COLO829 (cell line): ENCODE measurements around the gene LMO3.

Experiments used
- DNase-seq: peaks from one replicate; pipeline ENCODE4 v3.0.0; 2012; ENCODE audit warnings: low spot score

The LMO3 gene

GRCh38 chr12:16600525-16600924, 5.4 kb downstream of the LMO3 start:
- no peak for DNase-seq

- no peak for DNase-seq
Observed at GRCh38 chr12:16599081-16599480, 6.9 kb downstream of the LMO3 start.

GRCh38 chr12:16594797-16595196, 11.2 kb downstream of the LMO3 start:
- DNase-seq: no peak

GRCh38 chr12:16593546-16593945, 12.4 kb downstream of the LMO3 start:
- no peak for DNase-seq

GRCh38 chr12:16590645-16591044, 15.3 kb downstream of the LMO3 start:
- DNase-seq: no peak

DNA sequence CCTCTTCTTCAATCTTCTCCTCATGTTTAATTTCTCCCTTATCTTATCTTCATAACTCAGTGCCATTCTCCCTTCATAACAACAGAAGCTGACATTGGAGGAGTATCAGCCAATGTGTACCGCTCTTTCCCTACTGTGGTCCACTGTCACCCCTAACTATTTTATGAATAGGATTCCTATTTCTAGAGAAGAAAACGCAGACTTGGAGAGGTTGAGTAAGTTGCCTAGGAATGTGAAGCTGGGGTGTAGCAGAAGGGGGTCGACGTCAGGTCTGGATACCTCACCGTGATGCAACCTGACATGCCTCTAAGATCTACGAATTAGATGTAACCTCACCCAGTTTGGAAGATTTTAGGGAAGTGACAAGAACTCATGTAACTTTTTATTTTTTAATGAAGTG, 17.1 kb downstream of the LMO3 start:
- no peak for DNase-seq

- DNase-seq: no peak
Observed at GRCh38 chr12:16587514-16587913, 18.4 kb downstream of the LMO3 start.

DNA sequence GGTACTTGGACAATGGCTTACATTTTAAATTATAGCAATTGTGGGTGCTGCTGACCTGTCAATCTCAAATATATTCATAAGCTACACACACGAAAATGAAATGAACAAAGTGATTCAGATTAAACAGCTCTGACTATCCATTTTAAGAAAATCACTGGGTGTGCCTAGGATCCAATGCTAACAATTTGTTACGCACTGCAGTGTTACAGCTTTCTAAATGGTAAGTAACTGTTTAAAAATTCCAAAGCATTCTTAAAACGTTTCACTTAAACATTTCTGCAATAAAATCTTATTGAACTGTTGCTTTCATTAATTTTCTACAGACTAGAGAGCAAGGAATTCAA, 18.9 kb downstream of the LMO3 start:
- DNase-seq: no peak

GRCh38 chr12:16586350-16587109, 19.4 kb downstream of the LMO3 start:
- no peak for DNase-seq

- no peak for DNase-seq
Observed at GRCh38 chr12:16585781-16586180, 20.2 kb downstream of the LMO3 start.

- no peak for DNase-seq
Observed at GRCh38 chr12:16583969-16584745, 21.8 kb downstream of the LMO3 start.

DNA sequence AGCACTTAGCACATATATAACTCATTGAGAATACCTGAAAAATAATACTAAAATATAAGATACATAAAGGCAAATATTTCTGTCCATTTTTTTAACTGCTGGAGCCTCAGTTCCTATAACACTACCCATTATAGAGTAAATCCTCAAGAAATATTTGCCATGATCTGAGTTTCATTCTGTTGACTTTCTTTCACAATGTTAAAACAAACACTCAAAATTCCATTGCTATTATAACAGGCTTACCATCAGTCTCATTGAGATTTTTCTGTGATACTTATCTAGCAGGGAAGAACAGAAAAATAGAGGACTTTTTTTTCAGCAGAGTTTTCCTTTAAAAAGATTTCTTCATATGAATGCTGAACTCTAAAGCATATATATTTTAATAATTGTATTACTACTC, 24.5 kb downstream of the LMO3 start:
- DNase-seq: no peak

DNA sequence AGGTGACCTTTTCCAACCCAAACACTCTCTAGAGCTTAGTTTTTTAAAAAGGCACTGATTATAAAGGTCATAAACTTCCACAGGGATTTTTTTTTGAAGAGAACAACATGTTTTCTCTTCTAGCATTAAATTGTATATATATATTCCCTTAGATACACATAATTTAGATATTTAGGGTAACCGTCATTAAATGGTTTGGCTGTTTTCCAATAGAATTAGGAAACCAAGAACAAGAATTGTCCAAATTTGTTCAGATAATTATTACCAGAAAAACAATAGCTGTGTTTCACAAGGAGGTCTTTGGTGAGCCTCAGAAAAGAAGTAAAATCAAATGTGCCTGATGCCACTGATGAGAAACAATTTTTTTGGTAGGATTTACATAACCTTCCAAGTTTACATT, 26.9 kb downstream of the LMO3 start:
- no peak for DNase-seq

DNA sequence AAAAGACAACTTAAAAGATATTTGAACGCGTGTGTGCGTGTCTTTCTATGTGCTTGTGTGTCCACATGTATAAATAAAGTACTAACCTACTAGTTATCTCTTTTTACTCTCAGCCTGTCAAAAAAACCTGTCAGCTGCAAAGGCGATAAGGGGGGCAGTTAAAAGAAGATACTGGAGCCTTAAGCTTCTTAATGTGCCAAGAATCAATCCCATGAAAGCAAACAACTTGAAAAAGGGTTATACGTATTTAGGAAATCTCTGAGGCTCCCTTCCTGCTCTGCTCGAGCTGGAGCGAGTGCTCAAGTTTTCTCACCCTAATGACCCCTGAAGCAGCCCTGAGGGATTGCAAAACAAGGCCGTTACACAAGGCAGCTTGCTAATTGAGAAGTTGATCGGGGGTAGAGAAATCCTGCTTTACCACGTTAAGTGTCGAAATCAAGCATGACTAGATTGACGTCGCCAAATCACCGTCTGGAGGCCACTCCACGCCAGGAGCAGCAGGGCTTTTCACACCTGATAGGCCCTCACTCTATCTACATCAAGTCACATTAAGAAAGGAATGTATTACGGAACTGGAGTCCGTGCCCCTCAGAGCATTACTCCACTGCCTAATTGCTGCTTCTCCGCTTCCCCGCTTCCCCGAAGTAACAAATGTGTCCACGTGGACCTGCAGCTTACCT, 32.4 kb downstream of the LMO3 start:
- DNase-seq: no peak

DNA sequence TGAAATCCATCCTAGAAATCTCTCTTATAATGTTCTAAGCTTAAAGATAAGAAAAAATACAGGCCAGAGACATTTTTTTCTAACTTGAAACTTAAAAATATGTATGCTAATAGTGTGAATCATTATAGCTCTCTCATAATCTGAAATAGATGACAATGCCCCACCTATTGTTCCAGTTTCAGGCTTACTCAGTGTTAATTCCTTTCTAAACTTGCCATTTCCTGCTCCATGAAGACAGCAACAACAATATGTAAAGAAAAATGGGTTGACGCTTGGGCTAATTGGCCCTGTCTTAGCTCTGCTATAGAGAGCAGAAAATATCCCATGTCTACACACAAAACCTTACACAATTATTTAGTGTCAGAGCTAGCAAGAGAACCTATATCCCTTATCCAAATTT, 37.1 kb downstream of the LMO3 start:
- no peak for DNase-seq

- DNase-seq: no peak
Observed at GRCh38 chr12:16564675-16565074, 41.3 kb downstream of the LMO3 start.

GRCh38 chr12:16563504-16563903, 42.5 kb downstream of the LMO3 start:
- DNase-seq: peak; percentile 28

- DNase-seq: no peak
Observed at GRCh38 chr12:16562921-16563320, 43.0 kb downstream of the LMO3 start.

- no peak for DNase-seq
Observed at GRCh38 chr12:16562435-16562834, 43.5 kb downstream of the LMO3 start.

DNA sequence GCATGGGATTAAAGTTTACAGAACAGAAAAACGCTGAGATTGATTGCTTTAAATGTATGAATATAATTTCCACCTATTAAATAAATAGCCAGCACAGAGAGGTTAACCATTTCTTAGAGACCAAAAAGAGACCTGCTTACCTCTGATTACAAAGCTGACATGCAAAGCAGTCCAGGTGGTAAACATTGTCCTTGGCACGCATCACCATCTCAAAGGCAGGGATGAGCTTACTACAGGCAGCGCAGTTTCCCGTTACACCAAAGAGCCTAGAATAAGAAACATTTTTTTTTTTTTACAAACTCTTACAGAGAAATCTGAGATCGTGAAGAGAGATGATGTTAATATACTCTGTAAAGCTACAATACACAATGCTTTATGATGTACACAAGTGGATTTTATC, 45.7 kb downstream of the LMO3 start:
- no peak for DNase-seq

GRCh38 chr12:16555630-16556029, 50.3 kb downstream of the LMO3 start:
- no peak for DNase-seq

DNA sequence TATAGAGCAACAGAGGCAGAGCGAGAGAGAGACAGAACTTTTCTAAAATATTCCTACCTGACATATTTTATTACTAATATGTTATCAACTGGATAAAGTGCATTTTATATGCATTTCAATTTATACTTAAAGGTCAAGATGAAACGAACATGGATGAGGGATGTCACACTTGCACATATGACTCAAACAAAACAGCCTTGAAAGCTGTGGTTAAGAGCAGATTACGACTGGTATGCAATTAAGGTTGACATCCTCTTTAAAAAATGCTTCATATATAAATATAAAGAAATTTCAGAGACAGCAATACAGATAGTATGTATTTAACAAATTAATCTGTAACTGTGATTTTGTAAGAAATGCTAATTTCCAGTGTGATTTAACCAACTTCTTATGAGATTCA, 52.5 kb downstream of the LMO3 start:
- no peak for DNase-seq

- no peak for DNase-seq
Observed at GRCh38 chr12:16552301-16552700, 53.7 kb downstream of the LMO3 start.
